Mesenchymal stem cell (in vitro differentiated cells and primary cell): Measurements from ENCODE around the gene SH3BGRL3.

Experiments
- DNase-seq: peaks from one replicate; pipeline ENCODE4 v3.0.0-alpha.2; 2013
- H2AFZ ChIP-seq: one replicate; pipeline ENCODE4 v1.6.1; 2013; ENCODE audit warnings: low read depth, mild to moderate bottlenecking, control low read depth, inconsistent platforms, low read length, moderate library complexity
- H2AK5ac ChIP-seq: 2 replicates; pipeline ENCODE4 v1.6.1; 2013; ENCODE audit warnings: low read length, moderate library complexity, mild to moderate bottlenecking, inconsistent platforms; ENCODE audit not compliant: severe bottlenecking
- H2BK120ac ChIP-seq: one replicate; pipeline ENCODE4 v1.6.1; 2013; ENCODE audit warnings: low read depth, mild to moderate bottlenecking, inconsistent platforms, low read length, moderate library complexity
- H2BK12ac ChIP-seq, 2 experiments: one replicate each; pipeline ENCODE4 v1.6.1; 2013; ENCODE audit warnings: inconsistent platforms in 2 of 2, low read length in 2 of 2, mild to moderate bottlenecking in 2 of 2, moderate library complexity in 2 of 2, control low read depth in 1 of 2
- H2BK15ac ChIP-seq: one replicate; pipeline ENCODE4 v1.6.1; 2013; ENCODE audit warnings: mild to moderate bottlenecking, low read depth, inconsistent platforms; ENCODE audit not compliant: poor library complexity, severe bottlenecking
- H2BK5ac ChIP-seq: 2 replicates; pipeline ENCODE4 v1.6.1; 2013; ENCODE audit warnings: low read depth, mild to moderate bottlenecking, low read length, control low read depth, inconsistent platforms; ENCODE audit not compliant: poor library complexity, severe bottlenecking
- H3K14ac ChIP-seq, 2 experiments: one replicate each; pipeline ENCODE4 v1.6.1; 2013; ENCODE audit warnings: inconsistent platforms in 2 of 2, low read length in 2 of 2, control low read depth in 1 of 2, mild to moderate bottlenecking in 1 of 2, moderate library complexity in 1 of 2
- H3K18ac ChIP-seq, 2 experiments: one replicate each; pipeline ENCODE4 v1.6.1; 2013; ENCODE audit warnings: inconsistent platforms in 2 of 2, low read length in 2 of 2, control low read depth in 1 of 2, low read depth in 1 of 2, mild to moderate bottlenecking in 1 of 2
- H3K23ac ChIP-seq, 2 experiments: one replicate each; pipeline ENCODE4 v1.6.1; 2013; ENCODE audit warnings: inconsistent platforms in 2 of 2, low read length in 2 of 2, mild to moderate bottlenecking in 2 of 2, moderate library complexity in 2 of 2, control low read depth in 1 of 2
- H3K27ac ChIP-seq: 2 replicates; pipeline ENCODE4 v1.5.1; 2013; ENCODE audit warnings: mild to moderate bottlenecking, moderate library complexity, low read length, control low read depth, inconsistent platforms; ENCODE audit not compliant: poor library complexity, severe bottlenecking
- H3K27me3 ChIP-seq, 2 experiments: 2 replicates each; pipeline versions ENCODE4 v1.6.1 to v1.7.0; 2013; ENCODE audit warnings: low read length in 2 of 2, mild to moderate bottlenecking in 2 of 2, moderate library complexity in 2 of 2, control low read depth in 1 of 2, inconsistent platforms in 1 of 2; ENCODE audit not compliant: control insufficient read depth in 1 of 2, insufficient read depth in 1 of 2
- H3K36me3 ChIP-seq, 2 experiments: 2 replicates each; pipeline versions ENCODE4 v1.6.1 to v1.7.0; 2013; ENCODE audit warnings: low read length in 2 of 2, control low read depth in 1 of 2, inconsistent platforms in 1 of 2, low read depth in 1 of 2, mild to moderate bottlenecking in 1 of 2; ENCODE audit not compliant: insufficient read depth in 2 of 2, control insufficient read depth in 1 of 2
- H3K4ac ChIP-seq, 2 experiments: one replicate each; pipeline ENCODE4 v1.6.1; 2013; ENCODE audit warnings: inconsistent platforms in 2 of 2, low read length in 2 of 2, mild to moderate bottlenecking in 2 of 2, moderate library complexity in 2 of 2, control low read depth in 1 of 2, low read depth in 1 of 2
- H3K4me1 ChIP-seq: 2 replicates; pipeline ENCODE4 v1.6.1; 2013; ENCODE audit warnings: low read depth, low read length, control low read depth; ENCODE audit not compliant: control insufficient read depth, insufficient read depth
- H3K4me2 ChIP-seq: 2 replicates; pipeline ENCODE4 v1.6.1; 2013; ENCODE audit warnings: low read length, mild to moderate bottlenecking, inconsistent platforms; ENCODE audit not compliant: poor library complexity, severe bottlenecking
- H3K4me3 ChIP-seq, 2 experiments: 2 replicates each; pipeline versions ENCODE4 v1.5.1 to v1.7.0; 2013; ENCODE audit warnings: low read length in 2 of 2, mild to moderate bottlenecking in 2 of 2, control low read depth in 1 of 2, low read depth in 1 of 2; ENCODE audit not compliant: insufficient read depth in 1 of 2
- H3K79me1 ChIP-seq: replicated peaks from 2 replicates; pipeline ENCODE4 v1.6.1; 2013; ENCODE audit warnings: mild to moderate bottlenecking, control low read depth, low read length, inconsistent platforms; ENCODE audit not compliant: poor library complexity, severe bottlenecking
- H3K9ac ChIP-seq: 2 replicates; pipeline ENCODE4 v1.7.0; 2013; ENCODE audit warnings: mild to moderate bottlenecking, low read length, moderate library complexity
- H3K9me3 ChIP-seq: 2 replicates; pipeline ENCODE4 v1.7.0; 2013; ENCODE audit warnings: mild to moderate bottlenecking, low read length; ENCODE audit not compliant: control insufficient read depth
- H4K8ac ChIP-seq: one replicate; pipeline ENCODE4 v1.6.1; 2013; ENCODE audit warnings: inconsistent platforms, mild to moderate bottlenecking, low read length, moderate library complexity
- H4K91ac ChIP-seq: one replicate; pipeline ENCODE4 v1.6.1; 2013; ENCODE audit warnings: mild to moderate bottlenecking, low read length, inconsistent platforms
- WGBS: methylation state at CpG from one replicate; pipeline ENCODE4 v1.1.7; 2013; ENCODE audit warnings: mixed read lengths; 5-methylcytosine and 5-hydroxymethylcytosine counted together

Gene SH3BGRL3

GRCh38 chr1:26234644-26235370 is 45.1 kb upstream of the SH3BGRL3 start:
- H4K8ac ChIP-seq, result peak overlapping the region; percentile 83
- H3K36me3 ChIP-seq, result no peaks in the 10 kb centered on the region
- H3K23ac ChIP-seq, result peak overlapping the region in 1 of 2 experiments; percentile 19
- H3K27me3 ChIP-seq, result no peaks in the 10 kb centered on the region
- peak overlapping the region; percentile 85 for H2AFZ ChIP-seq
- H3K9ac ChIP-seq, result peak overlapping the region; percentile 92
- peak overlapping the region; percentile 52 to 81 for H3K4ac ChIP-seq
- H3K27ac ChIP-seq, result peak overlapping the region; percentile 50
- WGBS, result 2% methylated on average over 25 of the region's 30 CpGs
- H2AK5ac ChIP-seq, result no peak overlapping the region
- peak overlapping the region; percentile 47 to 84 for H3K18ac ChIP-seq
- peaks cover 5% of the 10 kb centered on the region for H3K79me1 ChIP-seq
- H2BK120ac ChIP-seq, result no peak overlapping the region
- peak overlapping the region; percentile 79 to 95 for H3K4me3 ChIP-seq
- H2BK15ac ChIP-seq, result peak overlapping the region; percentile 73
- H4K91ac ChIP-seq, result no peak overlapping the region
- H2BK12ac ChIP-seq, result peak overlapping the region in 1 of 2 experiments; percentile 16
- H3K9me3 ChIP-seq, result no peaks in the 10 kb centered on the region
- no peak overlapping the region for H2BK5ac ChIP-seq
- peak overlapping the region; percentile 80 for H3K4me2 ChIP-seq
- H3K14ac ChIP-seq, result peak overlapping the region in 1 of 2 experiments; percentile 92
- peak; percentile 61 for DNase-seq
- peaks cover 3% of the 10 kb centered on the region for H3K4me1 ChIP-seq

GRCh38 chr1:26237230-26237966 is 42.5 kb upstream of the SH3BGRL3 start:
- H3K9ac ChIP-seq, result no peak overlapping the region
- H4K91ac ChIP-seq, result no peak overlapping the region
- H3K36me3 ChIP-seq, result no peaks in the 10 kb centered on the region
- peak; percentile 63 for DNase-seq
- no peak overlapping the region for H3K18ac ChIP-seq
- no peaks in the 10 kb centered on the region for H3K9me3 ChIP-seq
- no peak overlapping the region for H2AK5ac ChIP-seq
- H2BK5ac ChIP-seq, result no peak overlapping the region
- H3K4me1 ChIP-seq, result peaks cover 3% of the 10 kb centered on the region
- H2BK15ac ChIP-seq, result no peak overlapping the region
- H3K27me3 ChIP-seq, result no peaks in the 10 kb centered on the region
- H4K8ac ChIP-seq, result no peak overlapping the region
- H3K27ac ChIP-seq, result no peak overlapping the region
- no peak overlapping the region for H2BK120ac ChIP-seq
- peaks cover 9% of the 10 kb centered on the region for H3K79me1 ChIP-seq
- H3K23ac ChIP-seq, result no peak overlapping the region
- H3K4me3 ChIP-seq, result no peak overlapping the region
- H2BK12ac ChIP-seq, result no peak overlapping the region
- no peak overlapping the region for H3K14ac ChIP-seq
- H3K4ac ChIP-seq, result no peak overlapping the region
- 47% methylated on average over 4 of the region's 6 CpGs for WGBS
- H3K4me2 ChIP-seq, result no peak overlapping the region
- no peak overlapping the region for H2AFZ ChIP-seq

- Histone ChIP-seq H3K4me1 (no peaks in the 10 kb centered on the region), H2BK5ac (no peak overlapping the region), H2BK120ac (no peak overlapping the region), H2AK5ac (no peak overlapping the region), H3K18ac (no peak overlapping the region), H2BK12ac (no peak overlapping the region), H3K14ac (no peak overlapping the region), H3K4ac (no peak overlapping the region), H2AFZ (no peak overlapping the region), H3K4me2 (no peak overlapping the region), H4K8ac (no peak overlapping the region), H3K27me3 (no peaks in the 10 kb centered on the region), H3K9me3 (no peaks in the 10 kb centered on the region), H3K79me1 (peaks cover 19% of the 10 kb centered on the region), H4K91ac (no peak overlapping the region), H3K9ac (no peak overlapping the region), H3K23ac (no peak overlapping the region), H3K4me3 (no peak overlapping the region), H2BK15ac (no peak overlapping the region), H3K36me3 (peaks cover 0 to 11% of the 10 kb centered on the region in 2 experiments), H3K27ac (no peak overlapping the region)
- WGBS, result 100% methylated on average over 1 of the region's 4 CpGs
- no peak for DNase-seq
These were observed 40.0 kb upstream of the SH3BGRL3 start for GRCh38 chr1:26239936-26240335.

GRCh38 chr1:26252718-26253117 is 27.2 kb upstream of the SH3BGRL3 start:
- H3K79me1 ChIP-seq, result peaks cover 34% of the 10 kb centered on the region
- no peak overlapping the region for H3K14ac ChIP-seq
- no peak overlapping the region for H3K9ac ChIP-seq
- no peak overlapping the region for H3K18ac ChIP-seq
- H3K27me3 ChIP-seq, result no peaks in the 10 kb centered on the region
- H2BK5ac ChIP-seq, result no peak overlapping the region
- H2BK12ac ChIP-seq, result no peak overlapping the region
- no peaks in the 10 kb centered on the region for H3K4me1 ChIP-seq
- H4K8ac ChIP-seq, result no peak overlapping the region
- no peak overlapping the region for H2BK120ac ChIP-seq
- no peak for DNase-seq
- no peak overlapping the region for H3K4me2 ChIP-seq
- H3K4ac ChIP-seq, result no peak overlapping the region
- 100% methylated on average over 5 of the region's 7 CpGs for WGBS
- H3K36me3 ChIP-seq, result peaks cover 27 to 30% of the 10 kb centered on the region in 2 experiments
- no peak overlapping the region for H3K23ac ChIP-seq
- no peak overlapping the region for H4K91ac ChIP-seq
- no peak overlapping the region for H2BK15ac ChIP-seq
- H2AFZ ChIP-seq, result no peak overlapping the region
- H3K9me3 ChIP-seq, result no peaks in the 10 kb centered on the region
- H3K4me3 ChIP-seq, result no peak overlapping the region
- H3K27ac ChIP-seq, result no peak overlapping the region
- no peak overlapping the region for H2AK5ac ChIP-seq
